Activated T-cell treated with anti-CD3 and anti-CD28 coated beads, Interleukin-2, amount 50 U/mL, for 1 hour (primary cell): ENCODE results near the gene ATP5IF1.

Experiments
- DNase-seq: peaks from one replicate; pipeline ENCODE4 v3.0.0-alpha.2; 2020

ATP5IF1 gene

GRCh38 chr1:28235755-28236655 lies at the start of gene ATP5IF1:
ATP5IF1 (plus strand) TSS chr1:28236124; CDS start chr1:28236184, 60 bp downstream.
- peak; percentile 89 for DNase-seq

GRCh38 chr1:28190337-28190979 lies 45.5 kb upstream of the ATP5IF1 start:
- DNase-seq, result no peak

GRCh38 chr1:28190996-28191645 lies 44.8 kb upstream of the ATP5IF1 start:
- peak; percentile 2 for DNase-seq

GRCh38 chr1:28193701-28194161 lies 42.2 kb upstream of the ATP5IF1 start:
- DNase-seq, result peak; percentile 5

GRCh38 chr1:28194326-28195035 lies 41.4 kb upstream of the ATP5IF1 start:
- peak; percentile 14 for DNase-seq

GRCh38 chr1:28195780-28196179 lies 40.1 kb upstream of the ATP5IF1 start:
- no peak for DNase-seq

- no peak for DNase-seq
Observed at GRCh38 chr1:28196330-28196729, 39.6 kb upstream of the ATP5IF1 start.

- DNase-seq, result no peak
Observed at GRCh38 chr1:28197682-28198415, 38.1 kb upstream of the ATP5IF1 start.

GRCh38 chr1:28199328-28200233 lies 36.3 kb upstream of the ATP5IF1 start:
- peak; percentile 41 for DNase-seq

- DNase-seq, result no peak
Observed at GRCh38 chr1:28200234-28200873, 35.6 kb upstream of the ATP5IF1 start.

GRCh38 chr1:28205243-28205642 lies 30.7 kb upstream of the ATP5IF1 start:
- DNase-seq, result no peak

GRCh38 chr1:28208818-28209441 lies 27.0 kb upstream of the ATP5IF1 start:
- peak; percentile 55 for DNase-seq

GRCh38 chr1:28209700-28210099 lies 26.2 kb upstream of the ATP5IF1 start:
- DNase-seq, result no peak

- no peak for DNase-seq
Observed at GRCh38 chr1:28213315-28213714, 22.6 kb upstream of the ATP5IF1 start.

GRCh38 chr1:28229089-28229488 lies 6.8 kb upstream of the ATP5IF1 start:
- DNase-seq, result no peak

- DNase-seq, result no peak
Observed at GRCh38 chr1:28229996-28230395, 5.9 kb upstream of the ATP5IF1 start.

- peak; percentile 90 for DNase-seq
Observed at GRCh38 chr1:28232558-28233263, 3.2 kb upstream of the ATP5IF1 start, which contains the start of gene DNAJC8. DNAJC8 (minus strand) TSS chr1:28233029; CDS start chr1:28232998, 31 bp downstream.

- DNase-seq, result no peak
Observed at GRCh38 chr1:28233264-28233606, 2.7 kb upstream of the ATP5IF1 start.

- no peak for DNase-seq
Observed at GRCh38 chr1:28236656-28237322, 865 bp downstream of the ATP5IF1 start.
